HFFc6 (cell line): ENCODE measurements around the gene SH3TC1. TPM values are rescaled to one million over a fixed set of nuclear protein-coding genes. Genes with fewer than 3 reads are reported as not detected.

Source experiments
- DNase-seq: peaks from one replicate; pipeline ENCODE4 v3.0.0-alpha.2; 2018
- H3K27ac Mint-ChIP-seq: 2 replicates; pipeline ENCODE4 v1.8.0; 2020; ENCODE audit warnings: mild to moderate bottlenecking, mixed read lengths
- H3K27me3 Mint-ChIP-seq: 2 replicates; pipeline ENCODE4 v1.8.0; 2021; ENCODE audit warnings: mild to moderate bottlenecking, moderate library complexity, mixed read lengths; ENCODE audit not compliant: insufficient read depth
- H3K36me3 Mint-ChIP-seq: 2 replicates; pipeline ENCODE4 v1.8.0; 2021; ENCODE audit warnings: low read depth, mixed read lengths
- H3K4me1 Mint-ChIP-seq: 2 replicates; pipeline ENCODE4 v1.8.0; 2020; ENCODE audit warnings: low read depth, mixed read lengths
- H3K4me3 Mint-ChIP-seq: 2 replicates; pipeline ENCODE4 v1.8.0; 2020; ENCODE audit warnings: mild to moderate bottlenecking, moderate library complexity, mixed read lengths
- H3K9me3 Mint-ChIP-seq: 2 replicates; pipeline ENCODE4 v1.8.0; 2020; ENCODE audit warnings: mild to moderate bottlenecking, mixed read lengths
- total RNA-seq, 6 experiments: library from RNA; stranded (reverse); fragmentation: NEBNext Ultra II Directional; extraction: Animal tissue kit (Norgen Biotek cat#: 25700); gene quantifications; 2 replicates in 1 of 6; 3 replicates in 5 of 6; pipeline ENCODE4 v1.2.3, GENCODE V29; 2021
- TF ChIP-seq, protein P1 (sequence below): fragments of 200-600 bp; sonication (generic); IDR thresholded peaks from 2 replicates; pipeline ENCODE4 v1.5.0; 2021; ENCODE audit warnings: antibody characterized with exemption, mild to moderate bottlenecking

The SH3TC1 gene
- total RNA-seq, 6 experiments from 2014 or later: 0.34 to 1.4 (median 0.86) TPM

DNA sequence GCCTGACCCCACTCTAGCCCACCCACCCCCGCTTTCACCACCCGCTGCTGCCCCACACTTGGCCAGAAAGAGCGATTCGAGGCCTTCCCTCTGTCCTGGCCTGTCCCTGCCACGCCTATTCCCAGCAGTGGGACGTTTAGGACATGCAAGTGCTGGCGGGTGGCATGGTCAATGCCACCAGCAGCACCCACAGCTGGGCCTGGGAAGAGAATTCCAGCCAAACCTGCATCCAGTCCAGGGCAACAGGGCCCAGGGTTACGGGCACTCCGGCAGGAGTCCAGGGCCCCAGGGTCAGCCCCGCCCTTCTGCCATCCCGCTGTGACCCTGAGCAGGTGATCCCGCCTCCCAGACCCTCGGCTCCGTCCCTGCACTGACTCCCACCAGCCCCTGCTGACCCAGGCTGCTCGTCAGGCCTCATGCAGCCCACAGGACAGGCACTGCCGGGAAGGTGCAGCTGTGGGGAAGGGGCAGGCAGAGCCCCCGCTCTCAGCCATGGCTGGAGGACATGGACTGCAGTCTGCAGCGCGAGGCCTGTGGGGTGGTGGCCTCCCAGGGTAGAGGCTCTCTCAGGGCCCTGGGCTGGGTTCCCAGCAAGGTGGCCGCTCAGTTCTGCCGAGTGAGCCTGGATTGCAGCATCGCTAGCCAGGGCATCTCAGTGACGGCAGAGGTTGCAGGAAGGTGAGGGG lies 63.7 kb downstream of the SH3TC1 start:
- Mint-ChIP-seq H3K27me3 (peaks cover 17% of the 10 kb centered on the region), H3K4me1 (peaks cover 23% of the 10 kb centered on the region), H3K9me3 (no peaks in the 10 kb centered on the region), H3K36me3 (no peaks in the 10 kb centered on the region), H3K27ac (no peak overlapping the region), H3K4me3 (no peak overlapping the region)
- DNase-seq: no peak
- TF ChIP-seq, protein P1, sequence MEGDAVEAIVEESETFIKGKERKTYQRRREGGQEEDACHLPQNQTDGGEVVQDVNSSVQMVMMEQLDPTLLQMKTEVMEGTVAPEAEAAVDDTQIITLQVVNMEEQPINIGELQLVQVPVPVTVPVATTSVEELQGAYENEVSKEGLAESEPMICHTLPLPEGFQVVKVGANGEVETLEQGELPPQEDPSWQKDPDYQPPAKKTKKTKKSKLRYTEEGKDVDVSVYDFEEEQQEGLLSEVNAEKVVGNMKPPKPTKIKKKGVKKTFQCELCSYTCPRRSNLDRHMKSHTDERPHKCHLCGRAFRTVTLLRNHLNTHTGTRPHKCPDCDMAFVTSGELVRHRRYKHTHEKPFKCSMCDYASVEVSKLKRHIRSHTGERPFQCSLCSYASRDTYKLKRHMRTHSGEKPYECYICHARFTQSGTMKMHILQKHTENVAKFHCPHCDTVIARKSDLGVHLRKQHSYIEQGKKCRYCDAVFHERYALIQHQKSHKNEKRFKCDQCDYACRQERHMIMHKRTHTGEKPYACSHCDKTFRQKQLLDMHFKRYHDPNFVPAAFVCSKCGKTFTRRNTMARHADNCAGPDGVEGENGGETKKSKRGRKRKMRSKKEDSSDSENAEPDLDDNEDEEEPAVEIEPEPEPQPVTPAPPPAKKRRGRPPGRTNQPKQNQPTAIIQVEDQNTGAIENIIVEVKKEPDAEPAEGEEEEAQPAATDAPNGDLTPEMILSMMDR: no peak

DNA sequence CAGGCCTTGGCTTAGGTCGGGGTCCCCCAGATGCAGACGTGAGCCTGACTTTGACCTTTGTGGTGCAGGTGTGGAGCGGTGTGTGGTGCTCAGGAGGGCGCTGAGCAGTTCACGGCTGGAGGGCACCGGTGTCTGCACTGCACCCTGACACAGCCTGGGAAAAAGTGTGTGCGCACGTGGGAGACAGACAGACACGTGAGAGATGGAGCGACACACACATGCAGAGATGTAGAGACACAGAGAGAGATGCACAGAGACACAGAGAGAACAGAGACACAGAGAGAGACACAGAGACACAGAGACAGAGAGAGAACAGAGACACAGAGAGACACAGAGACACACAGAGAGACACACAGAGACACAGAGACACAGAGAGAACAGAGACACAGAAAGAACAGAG lies 64.3 kb downstream of the SH3TC1 start:
- no peak for DNase-seq
- peaks cover 15% of the 10 kb centered on the region for H3K27me3 Mint-ChIP-seq
- H3K27ac Mint-ChIP-seq: no peak overlapping the region
- H3K4me3 Mint-ChIP-seq: no peak overlapping the region
- no peaks in the 10 kb centered on the region for H3K36me3 Mint-ChIP-seq
- no peaks in the 10 kb centered on the region for H3K9me3 Mint-ChIP-seq
- TF ChIP-seq, protein P1: no peak
- peaks cover 23% of the 10 kb centered on the region for H3K4me1 Mint-ChIP-seq

DNA sequence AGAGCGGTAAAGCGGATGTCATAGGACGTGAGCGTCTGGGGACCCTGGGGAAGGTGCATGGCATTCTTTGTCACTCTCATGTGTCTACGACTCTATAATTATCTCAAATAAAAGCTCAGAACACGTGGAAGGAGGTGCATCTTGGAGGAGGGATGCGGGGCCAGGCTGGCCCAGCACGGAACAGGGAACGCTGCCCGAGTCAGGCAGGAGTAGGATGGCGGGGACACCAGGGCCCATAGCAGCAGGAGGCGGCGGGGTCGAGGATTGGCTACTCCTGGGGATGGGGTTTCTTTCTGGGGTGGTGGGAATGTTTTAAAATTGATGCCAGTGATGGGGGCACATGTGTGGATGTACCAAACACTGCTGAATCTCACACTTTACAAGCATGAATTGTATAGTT lies 65.0 kb downstream of the SH3TC1 start:
- H3K4me3 Mint-ChIP-seq: no peak overlapping the region
- no peak overlapping the region for H3K27ac Mint-ChIP-seq
- H3K27me3 Mint-ChIP-seq: peaks cover 15% of the 10 kb centered on the region
- H3K4me1 Mint-ChIP-seq: peaks cover 23% of the 10 kb centered on the region
- TF ChIP-seq, protein P1: no peak
- DNase-seq: no peak
- H3K9me3 Mint-ChIP-seq: no peaks in the 10 kb centered on the region
- no peaks in the 10 kb centered on the region for H3K36me3 Mint-ChIP-seq

- peaks cover 9% of the 10 kb centered on the region for H3K27me3 Mint-ChIP-seq
- no peak overlapping the region for H3K27ac Mint-ChIP-seq
- TF ChIP-seq, protein P1: no peak
- DNase-seq: no peak
- no peak overlapping the region for H3K4me3 Mint-ChIP-seq
- H3K36me3 Mint-ChIP-seq: no peaks in the 10 kb centered on the region
- no peaks in the 10 kb centered on the region for H3K9me3 Mint-ChIP-seq
- peaks cover 18% of the 10 kb centered on the region for H3K4me1 Mint-ChIP-seq
Observed at GRCh38 chr4:8265171-8265929, 66.3 kb downstream of the SH3TC1 start.

DNA sequence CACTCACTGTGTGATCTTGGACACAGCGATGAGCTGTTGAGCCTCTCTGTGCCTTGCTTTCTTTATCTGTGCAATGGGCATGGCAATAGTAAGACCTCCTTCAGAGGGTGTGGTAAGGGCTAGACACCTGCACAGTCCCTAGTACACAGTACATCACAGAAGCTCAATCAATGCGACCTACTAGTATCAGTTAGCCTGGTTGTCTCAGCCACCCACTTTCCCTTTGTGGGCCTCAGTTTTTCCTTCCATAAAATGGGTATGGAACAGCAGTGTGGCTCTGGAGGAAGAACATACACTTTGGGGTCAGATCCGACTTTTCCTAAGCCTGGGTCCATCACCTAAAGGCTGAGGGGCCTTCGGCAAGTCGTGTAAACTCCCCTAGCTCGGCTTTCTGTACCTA lies 67.0 kb downstream of the SH3TC1 start:
- TF ChIP-seq, protein P1: no peak
- no peaks in the 10 kb centered on the region for H3K36me3 Mint-ChIP-seq
- H3K9me3 Mint-ChIP-seq: no peaks in the 10 kb centered on the region
- no peak overlapping the region for H3K27ac Mint-ChIP-seq
- DNase-seq: no peak
- peaks cover 11% of the 10 kb centered on the region for H3K4me1 Mint-ChIP-seq
- H3K27me3 Mint-ChIP-seq: peaks cover 9% of the 10 kb centered on the region
- H3K4me3 Mint-ChIP-seq: no peak overlapping the region
